GM21390 (cell line): ENCODE results near the gene EME2.

Experiments used
- ATAC-seq: cut with Tn5 transposase; IDR thresholded peaks from one replicate; pipeline ENCODE4 v1.9.1; 2021; ENCODE audit not compliant: unreplicated experiment

EME2 gene

GRCh38 chr16:1745181-1745899, 27.3 kb upstream of the EME2 start:
- no peak for ATAC-seq

DNA sequence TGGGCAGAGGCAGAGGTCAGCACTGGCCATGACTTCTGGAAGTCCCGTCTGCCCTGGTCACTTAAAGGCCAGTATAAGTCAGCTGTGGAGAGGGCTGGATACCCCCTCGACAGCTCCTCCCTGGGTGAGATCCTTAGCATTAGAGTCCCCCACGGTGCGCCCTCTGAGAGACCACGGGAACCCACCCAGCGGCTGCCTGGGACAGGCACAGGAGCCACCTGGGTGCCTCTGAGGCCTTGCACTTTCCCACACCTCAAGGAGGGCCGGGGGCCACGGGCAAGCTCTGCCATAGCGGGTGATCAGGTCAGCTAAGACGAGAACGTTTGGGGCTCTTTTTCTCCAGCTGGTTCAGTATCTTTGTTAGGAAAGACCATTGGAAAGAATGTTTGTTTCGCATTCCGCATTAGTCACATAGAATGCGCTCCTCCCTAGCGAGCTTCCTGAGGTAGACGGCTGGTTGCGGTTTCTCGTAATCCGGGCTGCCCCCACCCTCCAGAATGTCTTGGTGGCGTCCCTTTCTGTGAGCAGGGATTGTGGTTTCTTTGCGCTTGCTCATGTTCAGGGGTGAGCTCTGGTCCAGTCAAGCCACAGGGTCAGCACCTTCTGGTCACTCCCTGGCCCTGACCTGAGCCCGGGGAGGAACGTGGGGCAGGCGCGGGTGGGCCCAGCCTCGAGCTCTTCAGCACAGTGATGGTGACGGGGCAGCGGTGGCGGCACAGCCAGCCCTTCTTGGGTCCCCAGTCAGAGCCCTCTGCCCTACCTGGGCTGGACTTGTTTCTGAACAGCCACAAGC, 26.5 kb upstream of the EME2 start:
- ATAC-seq: no peak

- no peak for ATAC-seq
Measured at GRCh38 chr16:1746693-1747195, 25.9 kb upstream of the EME2 start.

- ATAC-seq: no peak
Measured at GRCh38 chr16:1747934-1748333, 24.7 kb upstream of the EME2 start.

DNA sequence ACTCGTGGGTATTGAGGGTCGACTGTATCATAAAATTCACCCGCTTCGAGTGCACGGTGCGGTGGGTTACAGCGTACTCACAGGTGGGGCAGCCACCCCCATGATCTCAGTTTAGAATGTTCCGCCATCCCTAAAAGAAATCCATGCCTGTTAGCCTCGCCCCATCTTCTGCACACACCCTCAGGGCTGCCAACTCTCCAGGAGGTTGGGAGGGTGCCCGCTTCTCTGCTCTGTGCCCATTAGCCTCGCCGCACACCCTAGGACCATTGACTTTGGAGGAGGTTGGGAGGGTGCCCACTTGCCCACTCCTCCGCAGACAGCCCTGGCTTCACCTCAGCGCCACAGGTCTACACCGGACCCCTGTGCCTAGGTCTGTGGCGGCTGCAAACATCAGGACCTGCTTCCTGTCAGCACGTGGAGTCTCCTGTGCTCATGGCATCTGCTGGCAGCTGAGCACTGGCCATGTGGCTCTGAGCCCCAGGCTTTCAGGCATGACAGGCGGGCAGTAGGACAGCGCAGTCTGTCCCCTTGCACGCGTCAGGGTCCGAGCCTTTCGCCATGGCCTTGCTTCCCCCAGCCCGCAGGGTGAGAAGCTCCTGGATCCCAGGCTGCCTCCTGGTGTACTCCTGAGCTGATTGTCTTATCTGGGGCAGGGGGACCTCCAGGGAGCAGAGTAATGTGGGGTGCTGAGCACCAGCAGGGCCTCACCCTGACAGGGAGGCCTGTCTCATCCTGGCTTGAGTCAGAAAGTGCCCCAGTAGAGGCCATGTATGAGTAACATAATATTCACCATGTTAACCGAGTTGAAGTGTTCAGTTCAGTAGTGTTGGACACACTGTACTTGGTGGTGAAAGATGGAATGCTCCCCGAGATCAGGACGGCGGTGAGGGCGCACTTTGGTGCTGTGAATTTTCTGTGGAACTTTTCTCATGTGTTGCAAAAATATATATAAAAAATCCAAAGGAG, 23.2 kb upstream of the EME2 start:
- no peak for ATAC-seq

DNA sequence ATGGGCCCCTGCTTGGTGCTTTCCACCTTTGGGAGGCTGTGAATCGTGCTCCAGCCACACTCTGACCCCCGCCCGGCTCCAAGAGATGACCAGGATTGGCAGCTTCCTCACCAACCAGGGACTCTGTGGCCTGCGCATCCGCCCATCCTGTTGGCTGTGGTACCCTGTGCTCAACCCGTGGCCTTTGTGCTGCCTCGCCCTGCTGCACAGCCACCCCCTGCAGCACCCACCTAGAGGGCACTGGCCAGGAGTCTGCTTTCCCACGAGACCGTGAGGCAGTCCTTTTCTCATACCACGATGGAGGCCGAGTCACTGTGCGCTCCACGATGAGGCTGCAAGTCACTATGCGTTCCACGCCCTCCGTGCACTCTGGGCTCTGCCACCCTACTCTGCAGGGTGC, 20.7 kb upstream of the EME2 start:
- ATAC-seq: no peak

DNA sequence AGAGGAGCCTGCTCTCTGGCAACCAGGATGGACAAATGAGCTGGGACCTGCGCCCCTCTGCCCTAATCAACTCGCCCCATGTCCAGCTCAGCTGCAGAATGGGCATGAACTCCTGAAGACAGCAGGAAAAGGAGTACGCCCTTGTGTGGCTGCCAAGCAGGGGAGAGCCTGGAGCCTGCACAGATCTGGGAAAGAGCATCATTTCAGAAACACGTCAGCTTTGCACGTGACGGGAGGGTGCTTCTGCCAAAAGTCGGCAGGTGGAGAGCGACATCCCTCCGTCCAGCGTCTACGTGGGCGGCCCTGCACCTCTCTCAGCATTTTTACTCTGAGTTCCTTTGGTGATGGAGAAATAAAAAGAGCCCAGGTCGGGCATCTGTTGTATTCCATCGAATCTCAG, 19.8 kb upstream of the EME2 start:
- no peak for ATAC-seq

DNA sequence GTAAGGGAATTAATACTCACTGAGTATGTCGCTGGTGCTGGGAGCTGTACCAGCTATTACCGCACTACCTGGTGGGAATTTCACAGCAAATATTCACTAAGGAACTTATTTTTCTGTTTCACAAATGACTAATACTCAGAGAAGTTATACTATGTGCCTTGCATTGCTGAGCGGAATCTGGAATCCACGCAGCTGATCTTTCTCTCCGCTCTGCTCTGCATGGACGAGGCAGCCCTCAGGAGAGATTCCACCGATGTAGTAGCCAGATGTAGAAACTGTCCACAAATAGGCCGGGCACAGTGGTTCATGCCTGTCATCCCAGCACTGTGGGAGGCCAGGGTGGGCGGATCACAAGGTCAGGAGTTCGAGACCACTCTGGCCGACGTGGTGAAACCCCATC, 18.4 kb upstream of the EME2 start:
- ATAC-seq: no peak

DNA sequence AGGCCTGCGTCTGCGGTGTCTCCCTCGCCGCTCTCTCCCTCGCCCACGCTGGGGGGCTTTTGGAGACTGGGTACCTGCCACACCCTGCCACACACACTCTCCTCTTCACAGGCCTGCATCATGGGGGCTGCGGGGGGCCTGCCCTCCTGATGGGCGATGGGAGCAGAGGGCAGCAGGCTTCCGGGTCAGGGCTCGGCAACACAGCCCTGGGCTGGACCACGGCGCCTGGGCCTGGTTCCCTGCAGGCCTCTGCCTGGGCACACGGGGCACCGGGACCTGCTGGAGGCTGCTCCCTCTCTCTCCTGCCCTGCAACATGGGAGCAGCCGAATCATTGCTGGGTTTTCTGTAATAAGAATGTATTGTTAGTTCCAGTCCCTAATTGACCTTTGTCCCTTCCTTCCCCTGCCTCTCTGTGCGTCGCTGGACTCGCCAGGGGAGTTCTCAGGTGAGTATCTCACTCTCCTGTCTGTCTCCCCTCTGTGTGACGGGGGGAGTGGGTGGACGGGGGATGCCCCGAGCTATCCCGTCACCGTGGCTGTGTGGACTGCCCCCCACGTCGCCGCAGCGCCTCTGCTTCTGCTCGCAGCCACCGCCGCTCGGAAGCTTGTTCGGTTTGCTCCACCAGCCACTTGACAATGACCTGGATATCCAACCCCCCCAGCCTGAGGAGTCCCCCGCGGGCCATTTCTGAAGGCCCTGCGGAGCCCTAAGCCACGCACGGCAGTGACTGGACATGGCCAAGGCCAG, 14.7 kb upstream of the EME2 start:
- ATAC-seq: no peak

- ATAC-seq: no peak
Measured at GRCh38 chr16:1758923-1759322, 13.7 kb upstream of the EME2 start.

- no peak for ATAC-seq
Measured at GRCh38 chr16:1759511-1759910, 13.1 kb upstream of the EME2 start.

GRCh38 chr16:1760911-1761310, 11.7 kb upstream of the EME2 start:
- ATAC-seq: no peak

DNA sequence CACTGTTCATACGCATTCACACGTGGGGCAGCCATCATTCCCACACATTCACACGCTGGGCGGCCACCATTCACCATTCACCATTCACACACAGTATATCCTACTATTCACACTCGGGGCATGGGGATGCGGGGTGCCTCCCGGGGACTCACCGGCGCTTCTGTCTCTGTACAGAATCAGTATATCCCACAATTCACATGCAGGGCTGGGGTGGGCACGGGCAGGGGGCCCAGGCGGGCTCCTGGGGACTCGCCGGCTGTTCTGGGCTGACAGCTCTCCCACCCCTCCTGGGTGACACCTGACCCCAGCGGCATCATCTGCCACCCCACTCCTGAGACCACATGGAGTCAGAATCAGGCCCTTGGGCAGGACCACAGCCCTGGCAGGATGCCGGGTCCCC, 10.9 kb upstream of the EME2 start:
- ATAC-seq: no peak

DNA sequence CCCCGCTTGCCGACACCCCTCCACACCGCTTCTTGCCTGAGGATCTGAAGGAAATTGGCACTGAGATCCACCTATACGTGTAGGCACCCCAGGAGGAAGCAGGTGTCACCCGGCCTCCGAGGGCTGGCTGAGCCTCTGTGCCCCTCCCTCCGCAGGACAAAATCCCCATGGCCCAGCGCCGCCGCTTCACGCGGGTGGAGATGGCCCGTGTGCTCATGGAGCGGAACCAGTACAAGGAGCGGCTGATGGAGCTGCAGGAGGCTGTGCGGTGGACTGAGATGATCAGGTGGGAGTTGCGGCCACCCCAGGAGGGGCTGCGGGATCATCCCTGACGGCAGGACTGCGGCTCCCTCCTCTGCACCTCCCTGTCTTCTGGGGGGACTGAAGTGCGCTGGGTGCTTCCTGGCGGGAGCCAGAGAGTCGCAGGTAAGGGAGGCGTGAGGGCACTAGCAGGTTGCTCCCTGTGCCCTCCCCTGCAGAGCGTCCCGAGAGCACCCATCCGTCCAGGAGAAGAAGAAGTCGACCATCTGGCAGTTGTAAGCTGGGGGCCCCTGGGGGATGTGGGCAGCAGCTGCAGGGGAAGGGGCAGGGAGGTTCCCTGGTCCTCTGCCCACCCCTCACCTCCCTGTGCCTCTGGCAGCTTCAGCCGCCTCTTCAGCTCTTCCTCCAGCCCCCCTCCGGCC, 10.3 kb upstream of the EME2 start:
- no peak for ATAC-seq

GRCh38 chr16:1762879-1763520, 9.6 kb upstream of the EME2 start:
- ATAC-seq: no peak

DNA sequence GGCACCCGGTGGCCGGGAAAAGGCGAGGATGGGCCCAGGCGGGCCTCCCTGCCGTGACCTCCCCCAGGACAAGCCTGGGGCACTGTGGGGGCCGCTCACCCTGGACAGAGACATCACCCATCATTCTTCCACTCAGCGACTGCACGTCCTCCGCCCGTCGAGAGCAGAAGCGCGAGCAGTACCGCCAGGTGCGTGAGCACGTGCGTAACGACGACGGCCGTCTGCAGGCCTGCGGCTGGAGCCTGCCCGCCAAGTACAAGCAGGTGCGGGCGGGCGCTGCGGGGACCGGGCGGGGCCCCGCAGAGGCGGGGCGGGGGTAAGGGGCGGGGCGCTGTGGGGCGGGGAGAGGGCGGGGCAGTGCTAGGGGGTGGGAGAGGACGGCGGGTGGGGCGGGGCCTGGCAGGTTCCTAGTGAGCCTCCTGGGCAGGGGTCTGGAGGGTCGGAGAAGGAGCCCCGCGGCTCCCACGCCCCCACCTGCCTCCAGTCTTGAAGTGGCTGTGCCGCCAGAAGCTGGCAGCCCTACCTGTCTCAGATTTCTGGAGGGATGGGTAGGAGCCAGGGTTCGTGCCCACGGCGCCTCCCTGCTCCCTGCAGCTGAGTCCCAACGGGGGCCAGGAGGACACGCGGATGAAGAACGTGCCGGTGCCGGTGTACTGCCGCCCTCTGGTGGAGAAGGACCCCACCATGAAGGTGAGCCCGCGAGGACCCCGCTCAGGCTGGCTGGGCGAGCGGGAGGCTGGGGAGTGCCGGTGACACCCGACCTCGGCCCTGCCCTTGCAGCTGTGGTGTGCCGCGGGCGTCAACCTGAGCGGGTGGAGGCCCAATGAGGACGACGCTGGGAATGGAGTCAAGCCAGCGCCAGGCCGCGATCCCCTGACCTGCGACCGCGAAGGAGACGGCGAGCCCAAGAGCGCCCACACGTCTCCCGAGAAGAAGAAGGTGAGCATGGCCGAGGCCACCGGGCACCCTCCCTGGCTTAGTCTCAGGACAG, 8.8 kb upstream of the EME2 start:
- ATAC-seq: no peak

DNA sequence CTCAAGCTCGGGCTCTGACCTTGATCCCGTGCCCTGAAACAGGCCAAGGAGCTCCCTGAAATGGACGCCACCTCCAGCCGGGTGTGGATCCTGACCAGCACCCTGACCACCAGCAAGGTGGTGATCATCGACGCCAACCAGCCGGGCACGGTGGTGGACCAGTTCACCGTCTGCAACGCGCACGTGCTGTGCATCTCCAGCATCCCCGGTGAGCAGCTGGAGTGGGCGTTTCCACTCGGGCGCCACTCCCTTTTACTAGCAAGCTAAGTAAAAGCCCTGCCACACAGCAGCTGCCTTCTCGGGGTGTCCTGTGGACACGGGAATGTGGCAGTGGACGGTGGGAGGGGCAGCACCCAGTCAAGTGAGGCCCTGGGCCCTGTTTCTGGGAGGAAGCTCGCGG, 7.6 kb upstream of the EME2 start:
- ATAC-seq: no peak

DNA sequence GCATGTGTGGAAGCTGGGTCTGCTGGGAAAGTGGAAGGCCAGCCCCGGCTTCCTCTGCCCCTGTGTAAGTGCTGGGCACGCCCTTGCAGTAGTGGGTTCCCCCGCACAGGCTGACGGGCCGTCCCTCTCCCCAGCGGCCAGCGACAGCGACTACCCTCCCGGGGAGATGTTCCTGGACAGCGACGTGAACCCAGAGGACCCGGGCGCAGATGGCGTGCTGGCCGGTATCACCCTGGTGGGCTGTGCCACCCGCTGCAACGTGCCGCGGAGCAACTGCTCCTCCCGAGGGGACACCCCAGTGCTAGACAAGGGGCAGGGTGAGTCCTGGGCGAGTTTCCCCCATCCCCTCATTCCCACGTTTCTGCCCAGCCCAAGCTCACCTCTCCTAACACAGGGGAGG, 6.8 kb upstream of the EME2 start:
- no peak for ATAC-seq
